Measurements from ENCODE around the gene GMPPB.

The GMPPB gene

DNA sequence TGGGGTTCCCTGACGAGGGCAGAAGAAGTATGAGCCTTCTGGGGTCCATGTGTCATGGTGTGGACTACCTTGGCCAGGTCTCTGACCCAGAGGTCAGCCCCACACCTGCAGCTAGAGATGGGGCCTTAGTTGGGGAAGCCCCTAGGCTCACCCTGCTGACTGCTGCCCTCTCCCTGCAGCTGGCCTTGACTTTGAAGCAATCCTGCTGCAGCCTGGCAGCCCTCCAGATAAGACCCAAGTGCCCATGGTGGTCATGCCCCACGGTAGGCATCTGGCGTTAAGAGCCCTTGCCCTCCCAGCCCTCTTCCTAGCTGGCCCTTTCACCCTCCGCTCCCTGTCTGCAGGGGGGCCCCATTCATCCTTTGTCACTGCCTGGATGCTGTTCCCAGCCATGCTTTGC, 42.2 kb downstream of the GMPPB start:
- Histone ChIP-seq H3K79me2 (ENCODE audit: control insufficient read depth, low read length) (no peaks in the 10 kb centered on the region), H3K4me2 (ENCODE audit: low read length) (no peak overlapping the region), H3K4me1 (ENCODE audit: control insufficient read depth, low read length) (no peaks in the 10 kb centered on the region), H3F3A (ENCODE audit: control insufficient read depth, insufficient read depth) (no peaks in the 10 kb centered on the region), H3K9me2 (replicated peaks; ENCODE audit: control insufficient read depth, low read length) (no peaks in the 10 kb centered on the region), H3K27me3 (ENCODE audit: control insufficient read depth, low read length) (no peaks in the 10 kb centered on the region), H3K4me3 (ENCODE audit: low read length) (no peak overlapping the region), H3K9me3 (ENCODE audit: control insufficient read depth, insufficient read depth, low read length) (no peaks in the 10 kb centered on the region), H3K36me3 (ENCODE audit: control insufficient read depth, low read length) (peaks cover 71% of the 10 kb centered on the region), H4K20me1 (ENCODE audit: control insufficient read depth, insufficient read depth, low read depth, low read length) (0 out of 2 replicates have a peak, but pooled peaks cover 3% of the 10 kb centered on the region), H3K27ac (ENCODE audit: low read depth, low read length) (no peak overlapping the region)
- no peak for TF ChIP-seq CTCF (IDR thresholded peaks at IDR 0.05; ENCODE audit: low read depth, low read length, poor library complexity, severe bottlenecking)
- TF ChIP-seq EZH2phosphoT487 (IDR thresholded peaks at IDR 0.05; ENCODE audit: borderline replicate concordance, low read length): no peak

DNA sequence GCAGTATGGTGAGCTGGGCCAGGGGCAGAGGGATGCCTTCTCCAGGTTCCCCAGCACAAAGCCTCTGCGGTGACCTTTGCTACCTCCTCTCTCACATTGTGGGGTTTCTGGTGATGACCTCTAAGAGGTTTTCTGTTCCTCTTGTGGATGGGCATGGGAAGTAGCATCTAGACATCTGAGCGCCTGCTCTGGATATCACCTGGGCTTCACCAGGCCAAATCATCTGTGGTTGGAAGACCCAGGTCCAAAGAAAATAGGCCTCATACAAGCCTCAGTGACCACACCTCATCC, 42.6 kb downstream of the GMPPB start:
- no peak for TF ChIP-seq CTCF (IDR thresholded peaks at IDR 0.05; ENCODE audit: low read depth, low read length, poor library complexity, severe bottlenecking)
- TF ChIP-seq EZH2phosphoT487 (IDR thresholded peaks at IDR 0.05; ENCODE audit: borderline replicate concordance, low read length): no peak
- Histone ChIP-seq H3F3A (ENCODE audit: control insufficient read depth, insufficient read depth) (no peaks in the 10 kb centered on the region), H3K4me1 (ENCODE audit: control insufficient read depth, low read length) (no peaks in the 10 kb centered on the region), H3K4me3 (ENCODE audit: low read length) (no peak overlapping the region), H3K9me3 (ENCODE audit: control insufficient read depth, insufficient read depth, low read length) (no peaks in the 10 kb centered on the region), H3K4me2 (ENCODE audit: low read length) (no peak overlapping the region), H3K79me2 (ENCODE audit: control insufficient read depth, low read length) (no peaks in the 10 kb centered on the region), H3K36me3 (ENCODE audit: control insufficient read depth, low read length) (peaks cover 75% of the 10 kb centered on the region), H3K27me3 (ENCODE audit: control insufficient read depth, low read length) (no peaks in the 10 kb centered on the region), H3K9me2 (replicated peaks; ENCODE audit: control insufficient read depth, low read length) (no peaks in the 10 kb centered on the region), H4K20me1 (ENCODE audit: control insufficient read depth, insufficient read depth, low read depth, low read length) (0 out of 2 replicates have a peak, but pooled peaks cover 3% of the 10 kb centered on the region), H3K27ac (ENCODE audit: low read depth, low read length) (no peak overlapping the region)

DNA sequence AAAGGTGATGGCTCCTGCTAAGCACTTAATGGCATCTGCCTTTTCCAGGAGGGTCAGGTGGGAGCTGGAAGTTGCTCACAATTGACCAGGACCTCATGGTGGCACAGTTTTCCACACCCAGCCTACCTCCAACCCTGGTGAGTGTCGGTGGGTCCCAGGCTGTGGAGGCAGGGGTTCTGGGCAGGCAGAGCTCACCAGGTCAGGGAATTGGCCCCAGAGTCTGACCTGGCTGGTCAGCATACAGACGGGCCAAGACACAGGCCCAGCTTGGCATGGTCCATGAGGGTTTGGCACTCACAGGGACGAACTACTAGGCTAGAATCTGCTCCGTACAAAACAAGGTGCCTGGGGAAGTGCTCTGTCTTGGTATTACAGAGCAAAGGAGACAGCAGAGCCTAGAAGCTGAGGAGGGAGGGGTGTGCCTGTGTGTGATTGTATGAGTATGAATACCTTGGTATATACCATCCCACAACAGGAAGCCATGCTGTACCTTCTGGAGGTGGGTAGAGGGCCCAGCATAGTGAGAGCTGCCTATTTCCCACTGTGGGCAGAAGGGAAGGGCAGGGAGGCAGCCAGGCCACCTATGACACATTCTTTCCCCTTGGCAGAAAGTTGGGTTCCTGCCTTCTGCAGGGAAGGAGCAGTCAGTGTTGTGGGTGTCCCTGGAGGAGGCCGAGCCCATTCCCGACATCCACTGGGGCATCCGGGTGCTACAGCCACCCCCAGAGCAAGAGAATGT, 43.1 kb downstream of the GMPPB start:
- H3F3A ChIP-seq (ENCODE audit: control insufficient read depth, insufficient read depth): no peaks in the 10 kb centered on the region
- no peaks in the 10 kb centered on the region for H3K9me3 ChIP-seq (ENCODE audit: control insufficient read depth, insufficient read depth, low read length)
- peaks cover 80% of the 10 kb centered on the region for H3K36me3 ChIP-seq (ENCODE audit: control insufficient read depth, low read length)
- H3K27ac ChIP-seq (ENCODE audit: low read depth, low read length): no peak overlapping the region
- no peaks in the 10 kb centered on the region for H3K4me1 ChIP-seq (ENCODE audit: control insufficient read depth, low read length)
- no peaks in the 10 kb centered on the region for H3K9me2 ChIP-seq (replicated peaks; ENCODE audit: control insufficient read depth, low read length)
- no peak overlapping the region for H3K4me2 ChIP-seq (ENCODE audit: low read length)
- TF ChIP-seq EZH2phosphoT487 (IDR thresholded peaks at IDR 0.05; ENCODE audit: borderline replicate concordance, low read length) (no peak), CTCF (IDR thresholded peaks at IDR 0.05; ENCODE audit: low read depth, low read length, poor library complexity, severe bottlenecking) (no peak)
- H3K4me3 ChIP-seq (ENCODE audit: low read length): no peak overlapping the region
- no peaks in the 10 kb centered on the region for H3K27me3 ChIP-seq (ENCODE audit: control insufficient read depth, low read length)
- peaks cover 2% of the 10 kb centered on the region for H3K79me2 ChIP-seq (ENCODE audit: control insufficient read depth, low read length)
- H4K20me1 ChIP-seq (ENCODE audit: control insufficient read depth, insufficient read depth, low read depth, low read length): 0 out of 2 replicates have a peak, but pooled peaks cover 3% of the 10 kb centered on the region
